Neural cell (in vitro differentiated cells): Measurements from ENCODE around the gene NOP9.

Experiments used
- CTCF ChIP-seq: fragments of 450-650 bp; IDR thresholded peaks from 2 replicates; pipeline ENCODE4 v1.5.1; 2014; ENCODE audit warnings: antibody characterized with exemption, mild to moderate bottlenecking, moderate library complexity; ENCODE audit not compliant: poor library complexity, severe bottlenecking
- EP300 ChIP-seq: fragments of 450-650 bp; conservative IDR thresholded peaks from 2 replicates; pipeline ENCODE4 v1.6.1; 2014; ENCODE audit warnings: antibody characterized with exemption, mild to moderate bottlenecking, moderate library complexity; ENCODE audit not compliant: poor library complexity, severe bottlenecking
- EZH2 ChIP-seq: fragments of 200-600, 300-800 bp; shearing (Covaris generic), sonication (generic); IDR thresholded peaks from 2 replicates; pipeline ENCODE4 v1.6.1; 2014; ENCODE audit warnings: antibody characterized with exemption, low read length, borderline replicate concordance, mild to moderate bottlenecking; ENCODE audit not compliant: insufficient read depth, poor library complexity, severe bottlenecking
- MXI1 ChIP-seq: fragments of 450-650 bp; conservative IDR thresholded peaks from 2 replicates; pipeline ENCODE4 v1.6.1; 2014; ENCODE audit warnings: antibody characterized with exemption, mild to moderate bottlenecking; ENCODE audit not compliant: poor library complexity, severe bottlenecking
- POLR2AphosphoS5 ChIP-seq: IDR thresholded peaks from 2 replicates; pipeline ENCODE4 v1.6.1; 2012
- RAD21 ChIP-seq: fragments of 450-650 bp; conservative IDR thresholded peaks from 2 replicates; pipeline ENCODE4 v1.6.1; 2014; ENCODE audit warnings: antibody characterized with exemption, mild to moderate bottlenecking, moderate library complexity
- SMC3 ChIP-seq: fragments of 450-650 bp; conservative IDR thresholded peaks from 2 replicates; pipeline ENCODE4 v1.6.1; 2014; ENCODE audit warnings: antibody characterized with exemption, mild to moderate bottlenecking, moderate library complexity; ENCODE audit not compliant: poor library complexity
- TAF1 ChIP-seq: IDR thresholded peaks from 2 replicates; pipeline ENCODE4 v1.6.1; 2012; ENCODE audit warnings: low read depth
- TF ChIP-seq, protein P1 (sequence below): IDR thresholded peaks from 2 replicates; pipeline ENCODE4 v1.6.1; 2012; ENCODE audit warnings: borderline replicate concordance

DNA sequence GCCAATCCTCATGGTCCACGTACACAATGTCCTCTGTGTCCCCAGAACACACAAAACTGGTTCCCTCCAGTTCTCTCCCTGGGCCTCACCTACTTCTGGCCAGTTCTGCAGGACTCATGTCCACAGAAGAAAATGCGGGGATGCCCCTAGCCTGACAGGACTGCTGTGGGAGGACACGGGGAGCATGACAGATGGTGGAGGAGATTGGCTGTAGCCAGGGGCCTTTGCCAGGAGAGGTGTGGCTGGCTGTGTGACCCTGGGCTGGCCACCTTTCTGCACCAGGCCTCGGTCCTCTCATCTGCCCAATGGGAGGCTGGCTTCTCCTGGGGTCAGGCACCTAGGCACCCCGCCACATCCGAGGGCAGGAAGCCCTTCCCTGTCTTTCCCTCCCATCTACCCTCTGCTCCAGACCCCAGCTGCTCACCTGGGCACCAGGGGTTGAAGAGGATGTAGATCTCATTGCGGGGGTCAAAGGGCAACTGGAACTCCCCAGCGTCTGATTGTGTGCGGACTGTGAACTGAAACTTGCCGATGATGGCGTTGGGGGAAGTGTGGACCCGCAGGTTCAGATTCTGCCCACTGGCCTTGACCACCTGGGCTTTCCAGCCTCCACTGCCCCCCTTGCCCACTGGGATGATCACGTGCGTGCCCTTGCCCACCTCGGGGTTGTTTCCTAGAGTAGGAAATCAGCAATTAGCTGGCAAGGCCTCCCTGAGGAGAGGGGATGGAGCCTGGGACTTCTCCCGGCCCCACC is 39.4 kb upstream of the NOP9 start:
- TF ChIP-seq EZH2 (no peak), CTCF (no peak), RAD21 (no peak), EP300 (no peak), TAF1 (no peak), POLR2AphosphoS5 (no peak), SMC3 (no peak), MXI1 (no peak)
- TF ChIP-seq, protein P1, sequence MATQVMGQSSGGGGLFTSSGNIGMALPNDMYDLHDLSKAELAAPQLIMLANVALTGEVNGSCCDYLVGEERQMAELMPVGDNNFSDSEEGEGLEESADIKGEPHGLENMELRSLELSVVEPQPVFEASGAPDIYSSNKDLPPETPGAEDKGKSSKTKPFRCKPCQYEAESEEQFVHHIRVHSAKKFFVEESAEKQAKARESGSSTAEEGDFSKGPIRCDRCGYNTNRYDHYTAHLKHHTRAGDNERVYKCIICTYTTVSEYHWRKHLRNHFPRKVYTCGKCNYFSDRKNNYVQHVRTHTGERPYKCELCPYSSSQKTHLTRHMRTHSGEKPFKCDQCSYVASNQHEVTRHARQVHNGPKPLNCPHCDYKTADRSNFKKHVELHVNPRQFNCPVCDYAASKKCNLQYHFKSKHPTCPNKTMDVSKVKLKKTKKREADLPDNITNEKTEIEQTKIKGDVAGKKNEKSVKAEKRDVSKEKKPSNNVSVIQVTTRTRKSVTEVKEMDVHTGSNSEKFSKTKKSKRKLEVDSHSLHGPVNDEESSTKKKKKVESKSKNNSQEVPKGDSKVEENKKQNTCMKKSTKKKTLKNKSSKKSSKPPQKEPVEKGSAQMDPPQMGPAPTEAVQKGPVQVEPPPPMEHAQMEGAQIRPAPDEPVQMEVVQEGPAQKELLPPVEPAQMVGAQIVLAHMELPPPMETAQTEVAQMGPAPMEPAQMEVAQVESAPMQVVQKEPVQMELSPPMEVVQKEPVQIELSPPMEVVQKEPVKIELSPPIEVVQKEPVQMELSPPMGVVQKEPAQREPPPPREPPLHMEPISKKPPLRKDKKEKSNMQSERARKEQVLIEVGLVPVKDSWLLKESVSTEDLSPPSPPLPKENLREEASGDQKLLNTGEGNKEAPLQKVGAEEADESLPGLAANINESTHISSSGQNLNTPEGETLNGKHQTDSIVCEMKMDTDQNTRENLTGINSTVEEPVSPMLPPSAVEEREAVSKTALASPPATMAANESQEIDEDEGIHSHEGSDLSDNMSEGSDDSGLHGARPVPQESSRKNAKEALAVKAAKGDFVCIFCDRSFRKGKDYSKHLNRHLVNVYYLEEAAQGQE, result no peak
